Activated CD4-positive, alpha-beta T cell treated with anti-CD3 and anti-CD28 coated beads, Interleukin-10, Interleukin-2, amounts not matched to agents 100 ng/mL and 50 ng/mL, durations not matched to agents 16 hours and 8 hours (primary cell): Measurements from ENCODE around the gene MYL12B.
"Not testable (repeated sequence)": the region's sequence is repeated elsewhere in the genome, so short reads cannot be mapped to it uniquely, and the experiment has no call there.

Experiments
- DNase-seq: peaks from one replicate; pipeline ENCODE4 v3.0.0-alpha.2; 2020

The MYL12B gene

GRCh38 chr18:3263132-3263700 is 1.3 kb downstream of the MYL12B start:
- no peak for DNase-seq

- DNase-seq: peak; percentile 43
Observed at GRCh38 chr18:3264362-3264761, 2.4 kb downstream of the MYL12B start.

- DNase-seq: no peak
Observed at GRCh38 chr18:3265564-3266033, 3.7 kb downstream of the MYL12B start.

GRCh38 chr18:3266062-3266608 is 4.2 kb downstream of the MYL12B start:
- no peak for DNase-seq

- no peak for DNase-seq
Observed at GRCh38 chr18:3268306-3268705, 6.4 kb downstream of the MYL12B start.

- no peak for DNase-seq
Observed at GRCh38 chr18:3269241-3269913, 7.4 kb downstream of the MYL12B start.

- DNase-seq: no peak
Observed at GRCh38 chr18:3269914-3270299, 8.0 kb downstream of the MYL12B start.

GRCh38 chr18:3273042-3273441 is 11.1 kb downstream of the MYL12B start:
- no peak for DNase-seq

- not testable (repeated sequence) for DNase-seq
Observed at GRCh38 chr18:3277643-3278213, 15.8 kb downstream of the MYL12B start.

GRCh38 chr18:3279201-3280185 is 17.6 kb downstream of the MYL12B start:
- DNase-seq: no peak

GRCh38 chr18:3281456-3282400 is 19.8 kb downstream of the MYL12B start:
- peak; percentile 72 for DNase-seq

GRCh38 chr18:3283253-3283863 is 21.4 kb downstream of the MYL12B start:
- DNase-seq: no peak

- no peak for DNase-seq
Observed at GRCh38 chr18:3283908-3284307, 22.0 kb downstream of the MYL12B start.

- no peak for DNase-seq
Observed at GRCh38 chr18:3284501-3284900, 22.6 kb downstream of the MYL12B start.

GRCh38 chr18:3286159-3286558 is 24.2 kb downstream of the MYL12B start:
- no peak for DNase-seq

- no peak for DNase-seq
Observed at GRCh38 chr18:3293196-3293951, 31.4 kb downstream of the MYL12B start.

- DNase-seq: no peak
Observed at GRCh38 chr18:3294435-3295080, 32.6 kb downstream of the MYL12B start.

- peak; percentile 96 for DNase-seq
Observed at GRCh38 chr18:3297025-3297984, 35.4 kb downstream of the MYL12B start.

- no peak for DNase-seq
Observed at GRCh38 chr18:3304832-3305231, 42.9 kb downstream of the MYL12B start.
